Loucy (cell line): ENCODE measurements around the gene POP4.

Experiments
- EZH2phosphoT487 ChIP-seq: fragments of 200-600 bp; IDR thresholded peaks from 2 replicates; pipeline ENCODE4 v1.6.1; 2018; ENCODE audit warnings: antibody characterized with exemption, mild to moderate bottlenecking, moderate library complexity, borderline replicate concordance
- TF ChIP-seq, protein P1 (sequence below): fragments of 200-600 bp; sonication (generic); conservative IDR thresholded peaks from 2 replicates; pipeline ENCODE4 v1.5.1; 2014; ENCODE audit warnings: mild to moderate bottlenecking, antibody characterized with exemption, low read length

DNA sequence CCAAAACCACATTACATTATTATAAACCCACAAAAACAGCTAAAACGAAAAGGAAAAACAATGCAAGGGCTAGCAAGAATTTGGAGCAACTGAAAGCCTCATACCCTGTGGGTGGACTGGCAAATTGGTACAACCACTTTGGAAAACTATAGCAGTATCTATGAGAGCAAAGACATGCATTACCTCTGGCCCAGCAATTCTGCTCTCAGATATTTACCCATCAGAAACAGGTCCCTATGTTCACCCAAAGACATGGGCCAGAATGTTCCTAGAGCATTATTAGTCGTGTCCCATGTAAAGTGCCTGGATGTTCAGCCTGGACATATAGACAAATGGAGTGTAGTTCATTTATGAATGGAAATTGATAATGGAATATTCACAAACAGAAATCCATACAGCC, 27.9 kb downstream of the POP4 start:
- TF ChIP-seq, protein P1, sequence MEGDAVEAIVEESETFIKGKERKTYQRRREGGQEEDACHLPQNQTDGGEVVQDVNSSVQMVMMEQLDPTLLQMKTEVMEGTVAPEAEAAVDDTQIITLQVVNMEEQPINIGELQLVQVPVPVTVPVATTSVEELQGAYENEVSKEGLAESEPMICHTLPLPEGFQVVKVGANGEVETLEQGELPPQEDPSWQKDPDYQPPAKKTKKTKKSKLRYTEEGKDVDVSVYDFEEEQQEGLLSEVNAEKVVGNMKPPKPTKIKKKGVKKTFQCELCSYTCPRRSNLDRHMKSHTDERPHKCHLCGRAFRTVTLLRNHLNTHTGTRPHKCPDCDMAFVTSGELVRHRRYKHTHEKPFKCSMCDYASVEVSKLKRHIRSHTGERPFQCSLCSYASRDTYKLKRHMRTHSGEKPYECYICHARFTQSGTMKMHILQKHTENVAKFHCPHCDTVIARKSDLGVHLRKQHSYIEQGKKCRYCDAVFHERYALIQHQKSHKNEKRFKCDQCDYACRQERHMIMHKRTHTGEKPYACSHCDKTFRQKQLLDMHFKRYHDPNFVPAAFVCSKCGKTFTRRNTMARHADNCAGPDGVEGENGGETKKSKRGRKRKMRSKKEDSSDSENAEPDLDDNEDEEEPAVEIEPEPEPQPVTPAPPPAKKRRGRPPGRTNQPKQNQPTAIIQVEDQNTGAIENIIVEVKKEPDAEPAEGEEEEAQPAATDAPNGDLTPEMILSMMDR: no peak
- TF ChIP-seq EZH2phosphoT487: no peak
